HG02852 (cell line): ENCODE data around the gene DTX1.

Source experiments
- ATAC-seq: cut with Tn5 transposase; IDR thresholded peaks from one replicate; pipeline ENCODE4 v1.9.1; 2021; ENCODE audit warnings: mild to moderate bottlenecking, moderate library complexity; ENCODE audit not compliant: unreplicated experiment

Gene DTX1

GRCh38 chr12:113056631-113057488 lies at the start of gene DTX1:
TSS of gene DTX1 (plus strand) at chr12:113056730. CDS start at chr12:113058193, 1,463 bp downstream.
- no peak for ATAC-seq

DNA sequence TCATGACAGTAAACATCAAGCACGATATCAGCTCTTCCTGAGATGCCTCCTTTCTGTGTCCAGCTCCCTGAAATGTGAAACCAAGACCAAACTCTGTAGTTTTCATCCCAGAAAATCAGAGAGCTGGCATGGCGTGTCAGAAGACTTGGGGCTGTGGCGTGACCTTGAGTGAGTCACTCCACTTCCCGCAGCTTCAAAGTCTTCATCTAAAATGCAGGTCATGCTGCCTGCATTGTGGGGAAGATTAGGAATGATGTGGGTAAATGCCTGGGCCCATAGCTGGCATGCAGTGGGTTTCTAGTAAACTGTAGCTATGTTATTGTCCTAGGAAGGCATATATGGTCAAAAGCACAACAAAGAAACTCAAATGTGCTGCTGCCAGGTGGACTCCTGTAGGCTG lies 49.4 kb upstream of the DTX1 start:
- ATAC-seq: no peak

GRCh38 chr12:113010701-113011100 lies 45.8 kb upstream of the DTX1 start:
- no peak for ATAC-seq

GRCh38 chr12:113014565-113014964 lies 42.0 kb upstream of the DTX1 start:
- no peak for ATAC-seq

GRCh38 chr12:113016796-113017195 lies 39.7 kb upstream of the DTX1 start:
- no peak for ATAC-seq

DNA sequence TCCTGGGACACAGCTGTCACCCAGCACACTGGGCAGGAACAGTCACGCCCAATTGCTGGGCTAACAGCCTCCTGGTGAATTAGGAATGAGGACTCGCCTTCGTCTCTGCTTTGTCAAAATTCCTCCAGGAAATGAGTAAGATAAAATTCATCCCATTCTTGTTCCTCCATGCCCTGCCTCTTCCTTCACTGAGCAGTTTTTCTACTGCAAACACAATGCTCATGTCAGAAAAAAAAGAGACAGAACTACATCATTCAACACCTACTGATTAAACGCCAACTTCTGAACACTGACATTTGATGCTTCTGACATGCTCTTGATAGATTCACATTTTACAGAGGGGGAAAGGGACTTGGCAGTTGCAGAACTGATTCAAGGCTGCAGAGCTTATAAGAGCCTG lies 37.5 kb upstream of the DTX1 start:
- no peak for ATAC-seq

GRCh38 chr12:113021500-113021899 lies 35.0 kb upstream of the DTX1 start:
- no peak for ATAC-seq

- ATAC-seq: no peak
These were observed 33.8 kb upstream of the DTX1 start for GRCh38 chr12:113022563-113023297.

DNA sequence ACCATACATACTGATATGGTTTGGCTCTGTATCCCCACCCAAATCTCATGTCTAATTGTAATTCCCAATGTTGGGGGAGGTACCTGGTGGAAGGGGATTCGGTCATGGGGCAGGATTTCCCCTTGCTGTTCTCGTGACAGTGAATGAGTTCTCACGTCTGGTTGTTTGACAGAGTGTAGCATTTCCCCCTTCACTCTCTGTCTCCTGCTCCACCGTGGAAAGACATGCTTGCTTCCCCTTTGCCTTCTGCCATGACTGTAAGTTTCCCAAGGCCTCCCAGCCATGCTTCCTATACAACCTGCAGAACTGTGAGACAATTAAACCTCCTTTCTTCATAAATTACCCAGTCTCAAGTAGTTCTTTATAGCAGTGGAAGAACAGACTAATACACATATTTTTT lies 28.8 kb upstream of the DTX1 start:
- ATAC-seq: no peak

GRCh38 chr12:113030875-113031525 lies 25.5 kb upstream of the DTX1 start:
- ATAC-seq: no peak

- no peak for ATAC-seq
These were observed 16.6 kb upstream of the DTX1 start for GRCh38 chr12:113039911-113040445.

DNA sequence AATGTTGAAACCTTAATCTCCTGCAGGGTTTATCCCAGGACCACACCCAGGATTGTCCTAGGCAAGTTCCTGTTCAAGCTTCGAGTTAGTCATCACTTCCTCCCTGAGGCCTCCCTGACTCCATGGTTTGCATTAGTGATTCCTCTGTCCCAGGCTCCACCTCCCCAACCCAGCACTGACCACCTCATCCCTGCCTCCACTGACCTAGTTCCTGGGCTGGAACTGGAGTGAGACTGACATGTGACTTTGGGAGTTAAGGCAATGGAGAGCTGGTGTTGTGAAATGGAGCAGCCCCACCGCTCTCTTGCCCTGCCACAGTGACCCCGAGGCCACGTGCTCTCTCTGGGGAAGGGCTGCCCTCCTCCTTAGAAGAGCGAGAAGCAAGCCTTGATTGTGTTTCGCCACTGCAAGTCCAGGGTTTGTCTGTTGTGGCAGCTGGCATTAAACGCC lies 15.8 kb upstream of the DTX1 start:
- ATAC-seq: no peak

- ATAC-seq: no peak
These were observed 15.0 kb upstream of the DTX1 start for GRCh38 chr12:113041560-113041959.

- ATAC-seq: no peak
These were observed 13.3 kb upstream of the DTX1 start for GRCh38 chr12:113043240-113043639.

- ATAC-seq: no peak
These were observed 12.0 kb upstream of the DTX1 start for GRCh38 chr12:113044516-113044915.

DNA sequence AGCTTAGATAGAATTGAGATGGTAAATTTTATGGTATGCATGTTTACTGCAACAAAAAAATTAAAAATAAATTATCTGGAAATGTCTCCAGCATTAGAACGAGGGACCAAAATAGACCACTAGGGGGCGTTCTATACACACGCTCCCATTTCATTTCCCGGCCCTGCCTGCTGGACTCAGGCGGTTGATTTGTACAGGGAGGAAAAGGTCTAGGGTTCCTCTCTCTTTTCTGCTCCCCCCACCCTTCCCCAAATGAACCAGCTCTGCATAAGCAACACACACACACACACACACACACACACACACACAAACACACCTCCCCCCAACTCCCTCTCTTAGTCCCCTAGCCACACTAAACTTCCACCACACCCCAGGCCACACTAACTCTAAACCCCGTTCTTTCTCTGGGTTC lies 7.8 kb upstream of the DTX1 start:
- no peak for ATAC-seq

DNA sequence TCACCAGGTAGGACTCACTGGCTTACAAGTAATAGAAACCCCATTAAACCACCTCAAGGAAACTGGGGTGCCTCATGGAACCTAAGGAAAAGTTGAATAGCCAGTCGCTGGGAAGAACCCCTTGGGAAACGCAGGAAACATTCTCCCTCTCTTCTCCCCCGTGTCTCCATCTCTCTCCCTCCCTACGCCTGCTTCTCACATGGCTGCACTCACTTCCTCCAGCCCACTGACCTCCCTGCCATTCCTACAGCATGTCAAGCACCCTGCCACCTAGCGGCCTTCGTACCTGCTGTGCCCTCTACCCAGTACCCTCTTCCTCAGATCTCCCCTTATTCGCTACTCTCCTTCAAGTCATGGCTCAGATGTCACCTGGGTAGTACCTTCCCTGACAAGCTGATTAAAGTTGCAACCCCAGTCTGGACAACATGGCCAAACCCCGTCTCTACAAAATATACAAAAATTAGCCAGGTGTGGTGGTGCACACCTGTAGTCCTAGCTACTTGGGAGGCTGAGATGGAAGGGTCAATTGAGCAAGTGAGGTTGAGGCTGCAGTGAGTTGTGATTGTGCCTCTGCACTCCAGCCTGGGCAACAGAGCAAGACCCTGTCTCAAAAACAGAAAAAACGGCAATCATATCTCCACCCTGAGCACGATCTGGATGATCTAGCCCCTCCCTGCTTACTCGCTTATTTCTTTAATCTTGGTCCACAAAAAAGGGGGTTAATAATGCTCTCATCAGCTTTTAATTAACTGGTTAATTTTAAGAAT lies 6.4 kb upstream of the DTX1 start:
- no peak for ATAC-seq

- ATAC-seq: no peak
These were observed 5.7 kb upstream of the DTX1 start for GRCh38 chr12:113050795-113051194.

GRCh38 chr12:113051759-113052158 lies 4.8 kb upstream of the DTX1 start:
- no peak for ATAC-seq

DNA sequence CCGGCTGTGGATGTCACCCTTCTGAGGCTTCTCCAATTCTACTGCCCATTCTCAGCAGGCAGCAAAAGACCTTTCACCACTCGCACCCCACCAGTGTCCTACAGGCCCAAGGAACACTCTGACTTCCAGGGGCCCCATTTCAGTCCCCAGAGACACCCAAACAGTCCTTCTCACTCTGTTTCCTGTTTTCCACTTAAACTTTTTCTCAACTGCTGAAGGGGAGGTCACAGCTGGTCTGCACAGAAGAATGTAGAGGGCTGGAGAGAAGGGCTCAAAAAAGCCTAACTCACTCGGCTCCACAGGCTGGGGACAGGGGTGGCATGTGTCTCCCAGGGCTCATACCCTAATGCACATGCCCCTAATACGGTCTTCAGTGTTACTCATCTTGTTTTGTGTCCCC lies 4.2 kb upstream of the DTX1 start:
- ATAC-seq: no peak
